HCT116 (cell line): ENCODE results near the gene PIMREG. TPM values are rescaled to one million over a fixed set of nuclear protein-coding genes. Genes with fewer than 3 reads are reported as not detected.

Source experiments
- ATAC-seq: fragments of 200-7000 bp; cut with Tn5 transposase; 2 replicates; pipeline ENCODE4 v1.9.1; 2020; ENCODE audit warnings: mild to moderate bottlenecking, moderate library complexity
- BruUV-seq: library from RNA; stranded (reverse); fragments of 400-500 nt; replicated peaks from 2 replicates; lab custom pipeline; 2021; lab: Mats Ljungman, UMichigan
- CTCF ChIA-PET: fragments of 300-600 bp; sonication (Branson Sonifier 250); formaldehyde crosslinking; loops from one replicate; lab custom pipeline; 2021; ENCODE audit warnings: antibody characterized with exemption; lab: Charles Lee
- POLR2A ChIA-PET: fragments of 300-600, 350-600 bp; sonication (Branson Sonifier 250); formaldehyde crosslinking; loops from one replicate; lab custom pipeline; 2021; ENCODE audit warnings: antibody characterized with exemption; lab: Charles Lee
- RAD21 ChIA-PET, 2 experiments: fragments of 300-600 bp; sonication (Branson Sonifier 250); formaldehyde crosslinking; loops; one replicate each; lab custom pipeline; 2023; ENCODE audit warnings: low total read pairs in 2 of 2; ENCODE audit not compliant: uncharacterized antibody in 2 of 2, unreplicated experiment in 2 of 2, low non-redundant PET in 1 of 2; lab: Charles Lee
- DNase-seq: peaks from one replicate; pipeline ENCODE4 v3.0.0-alpha.2; 2010; ENCODE audit warnings: low read depth, low spot score
- H2AFZ ChIP-seq: fragments of 200-600 bp; shearing (Covaris generic), sonication (generic); 2 replicates; pipeline ENCODE4 v1.6.1; 2017; ENCODE audit warnings: low read depth, mixed run types, mixed read lengths, antibody characterized with exemption, low read length; ENCODE audit not compliant: poor library complexity, severe bottlenecking
- H3K27ac ChIP-seq: 2 replicates; pipeline ENCODE4 v1.5.1; 2012; ENCODE audit warnings: low read depth, low read length
- H3K27me3 ChIP-seq: fragments of 200-600 bp; sonication (generic); 2 replicates; pipeline ENCODE4 v1.6.1; 2016; ENCODE audit warnings: mixed run types, low read length, mixed read lengths; ENCODE audit not compliant: insufficient read depth
- H3K36me3 ChIP-seq, 2 experiments: fragments of 200-500 bp in 1 of 2; fragments of 200-600 bp in 1 of 2; sonication (Bioruptor generic) in 1 of 2; sonication (generic) in 1 of 2; 2 replicates each; pipeline versions ENCODE4 v1.5.1 to v1.6.1; 2014 to 2016; ENCODE audit warnings: low read length in 2 of 2, inconsistent platforms in 1 of 2, mixed read lengths in 1 of 2, mixed run types in 1 of 2; ENCODE audit not compliant: insufficient read depth in 2 of 2, control insufficient read depth in 1 of 2
- H3K4me1 ChIP-seq, 2 experiments: fragments of 200-600 bp in 1 of 2; sonication (generic) in 1 of 2; 2 replicates each; pipeline versions ENCODE4 v1.5.1 to v1.6.1; 2012 to 2017; ENCODE audit warnings: low read length in 2 of 2, inconsistent platforms in 1 of 2, mild to moderate bottlenecking in 1 of 2, mixed read lengths in 1 of 2, mixed run types in 1 of 2, moderate library complexity in 1 of 2; ENCODE audit not compliant: insufficient read depth in 2 of 2, control insufficient read depth in 1 of 2
- H3K4me2 ChIP-seq: fragments of 200-600 bp; sonication (generic); 2 replicates; pipeline ENCODE4 v1.6.1; 2017; ENCODE audit warnings: mixed run types, low read length, mixed read lengths
- H3K4me3 ChIP-seq, 2 experiments: fragments of 200-600 bp in 1 of 2; sonication (generic) in 1 of 2; replicated peaks in 1 of 2; 2 replicates each; pipeline ENCODE4 v1.5.1; 2011 to 2016; ENCODE audit warnings: low read length in 2 of 2, control low read depth in 1 of 2, low read depth in 1 of 2, mild to moderate bottlenecking in 1 of 2, mixed read lengths in 1 of 2, mixed run types in 1 of 2
- H3K79me2 ChIP-seq: fragments of 200-600 bp; sonication (generic); 2 replicates; pipeline ENCODE4 v1.6.1; 2017; ENCODE audit warnings: mild to moderate bottlenecking, mixed run types, low read length, moderate library complexity, mixed read lengths; ENCODE audit not compliant: insufficient read depth
- H3K9ac ChIP-seq: fragments of 200-600 bp; sonication (generic); 2 replicates; pipeline ENCODE4 v1.6.1; 2016; ENCODE audit warnings: low read length, mixed read lengths
- H3K9me2 ChIP-seq: fragments of 200-600 bp; sonication (generic), shearing (Covaris generic); 2 replicates; pipeline ENCODE4 v1.6.1; 2017; ENCODE audit warnings: mixed run types, mild to moderate bottlenecking, moderate library complexity; ENCODE audit not compliant: insufficient read depth
- H3K9me3 ChIP-seq, 2 experiments: fragments of 200-500 bp in 1 of 2; fragments of 200-600 bp in 1 of 2; sonication (Bioruptor generic) in 1 of 2; sonication (generic) in 1 of 2; 2 replicates each; pipeline ENCODE4 v1.6.1; 2014 to 2017; ENCODE audit warnings: low read length in 2 of 2, mixed read lengths in 2 of 2, inconsistent platforms in 1 of 2, low read depth in 1 of 2, mild to moderate bottlenecking in 1 of 2, mixed run types in 1 of 2, moderate library complexity in 1 of 2; ENCODE audit not compliant: control insufficient read depth in 1 of 2, insufficient read depth in 1 of 2
- H4K20me1 ChIP-seq: fragments of 200-600 bp; sonication (generic), shearing (Covaris generic); 2 replicates; pipeline ENCODE4 v1.6.1; 2017; ENCODE audit warnings: mixed run types, mild to moderate bottlenecking, moderate library complexity; ENCODE audit not compliant: insufficient read depth
- CBX3 ChIP-seq: IDR thresholded peaks from 2 replicates; pipeline ENCODE4 v1.6.1; 2012; ENCODE audit warnings: low read depth
- EGR1 ChIP-seq: IDR thresholded peaks from 2 replicates; pipeline ENCODE4 v1.6.1; 2012; ENCODE audit warnings: low read depth
- FOSL1 ChIP-seq: IDR thresholded peaks from 2 replicates; pipeline ENCODE4 v1.6.1; 2012; ENCODE audit warnings: low read depth
- JUND ChIP-seq: IDR thresholded peaks from 2 replicates; pipeline ENCODE4 v1.6.1; 2012
- POLR2A ChIP-seq: IDR thresholded peaks from 2 replicates; pipeline ENCODE4 v1.7.0; 2011; ENCODE audit warnings: borderline replicate concordance; ENCODE audit not compliant: insufficient read depth, insufficient read length; ENCODE audit errors: extremely low read depth
- REST ChIP-seq: IDR thresholded peaks from 2 replicates; pipeline ENCODE4 v1.6.1; 2012; ENCODE audit warnings: low read depth
- SIN3A ChIP-seq: IDR thresholded peaks from 2 replicates; pipeline ENCODE4 v1.6.1; 2012; ENCODE audit warnings: low read depth
- YY1 ChIP-seq: IDR thresholded peaks from 2 replicates; pipeline ENCODE4 v1.6.1; 2011; ENCODE audit warnings: low read length, low read depth, moderate library complexity, mild to moderate bottlenecking; ENCODE audit not compliant: insufficient replicate concordance; ENCODE audit errors: extremely low read depth
- ZNF274 ChIP-seq: fragments of 200-500 bp; sonication (Bioruptor generic); IDR thresholded peaks from 2 replicates; pipeline ENCODE4 v1.6.1; 2014; ENCODE audit warnings: mild to moderate bottlenecking, low read depth, low read length, inconsistent platforms
- intact Hi-C: fragments of 100-400 bp; cut with micrococcal nuclease; formaldehyde crosslinking; loops from 2 replicates; pipeline ENCODE4 v1.10.0; 2022
- total RNA-seq: library from RNA; stranded (reverse); gene quantifications from one replicate; pipeline ENCODE4 v1.2.1, GENCODE V29; 2021; ENCODE audit not compliant: unreplicated experiment

The PIMREG gene
- total RNA-seq, 1 experiment from 2014 or later: 57.0 TPM

GRCh38 chr17:6455321-6455705 is 11.1 kb downstream of the PIMREG start:
- Histone ChIP-seq H3K36me3 (no peaks in the 10 kb centered on the region), H3K4me1 (peaks cover 5 to 21% of the 10 kb centered on the region in 2 experiments), H3K4me2 (no peak overlapping the region), H3K79me2 (no peaks in the 10 kb centered on the region), H3K4me3 (no peak overlapping the region), H3K27me3 (no peaks in the 10 kb centered on the region), H3K9me3 (no peaks in the 10 kb centered on the region), H3K9ac (no peak overlapping the region), H3K27ac (no peak overlapping the region), H2AFZ (no peak overlapping the region), H4K20me1 (no peaks in the 10 kb centered on the region), H3K9me2 (no peaks in the 10 kb centered on the region)
- ATAC-seq: no peak
- POLR2A ChIA-PET: no interaction called here
- DNase-seq: no peak
- CTCF ChIA-PET: interaction anchor here (0.9 kb wide), 1 partner anchor 193 kb away, joined by 3 read pairs; no protein-coding TSS in a partner anchor
- intact Hi-C loops: no loop called here
- BruUV-seq: no TSS peak
- TF ChIP-seq SIN3A: no peak
- TF ChIP-seq POLR2A: no peak
- TF ChIP-seq YY1: no peak
- no peak for TF ChIP-seq CBX3
- no peak for TF ChIP-seq JUND
- TF ChIP-seq FOSL1: no peak
- TF ChIP-seq ZNF274: no peak
- TF ChIP-seq EGR1: no peak
- no peak for TF ChIP-seq REST
- RAD21 ChIA-PET: no interaction called here
